SK-N-SH treated with all-trans-retinoic acid at 6 μM for 48 hours (cell line): ENCODE data around the gene NEK10.

Experiments
- ATAC-seq: fragments of 200-7000 bp; cut with Tn5 transposase; 3 replicates; pipeline ENCODE4 v1.9.1; 2020; ENCODE audit warnings: mild to moderate bottlenecking, moderate library complexity
- ARNTL ChIP-seq: fragments of 450-650 bp; formaldehyde crosslinking; IDR thresholded peaks from 2 replicates; pipeline ENCODE4 v1.5.0; 2020; ENCODE audit warnings: low read depth, mild to moderate bottlenecking, moderate library complexity, borderline replicate concordance
- CSDC2 ChIP-seq: fragments of 250-450 bp; sonication (Bioruptor Pico); IDR thresholded peaks from 2 replicates; pipeline ENCODE4 v1.5.0; 2020; ENCODE audit warnings: mild to moderate bottlenecking, moderate library complexity
- ESRRG ChIP-seq: fragments of 250-450 bp; sonication (Bioruptor Pico); IDR thresholded peaks from 2 replicates; pipeline ENCODE4 v1.6.1; 2021; ENCODE audit warnings: mild to moderate bottlenecking
- ISL1 ChIP-seq: fragments of 250-450 bp; sonication (Bioruptor Pico); IDR thresholded peaks from 2 replicates; pipeline ENCODE4 v2.1.2; 2022; ENCODE audit warnings: mild to moderate bottlenecking, moderate library complexity
- OSR1 ChIP-seq: fragments of 250-450 bp; sonication (Bioruptor Pico); IDR thresholded peaks from 2 replicates; pipeline ENCODE4 v1.8.0; 2022; ENCODE audit warnings: moderate library complexity, mild to moderate bottlenecking, inconsistent platforms
- PPARA ChIP-seq: fragments of 250-450 bp; sonication (Bioruptor Pico); IDR thresholded peaks from 2 replicates; pipeline ENCODE4 v1.5.0; 2020; ENCODE audit warnings: mild to moderate bottlenecking, borderline replicate concordance
- SNAI2 ChIP-seq: fragments of 250-450 bp; sonication (Bioruptor Pico); IDR thresholded peaks from 2 replicates; pipeline ENCODE4 v1.5.0; 2020; ENCODE audit warnings: mild to moderate bottlenecking, moderate library complexity
- TCF4 ChIP-seq: fragments of 250-450 bp; sonication (Bioruptor Pico); IDR thresholded peaks from 2 replicates; pipeline ENCODE4 v1.8.0; 2021; ENCODE audit warnings: mild to moderate bottlenecking, moderate library complexity, borderline replicate concordance
- TOX ChIP-seq: fragments of 250-450 bp; sonication (Bioruptor Pico); IDR thresholded peaks from 2 replicates; pipeline ENCODE4 v1.8.0; 2021; ENCODE audit warnings: mild to moderate bottlenecking, moderate library complexity, borderline replicate concordance
- ZC3H10 ChIP-seq: fragments of 250-450 bp; sonication (Bioruptor Pico); IDR thresholded peaks from 2 replicates; pipeline ENCODE4 v1.5.1; 2021; ENCODE audit warnings: mild to moderate bottlenecking, moderate library complexity
- ZFP3 ChIP-seq: fragments of 250-450 bp; sonication (Bioruptor Pico); IDR thresholded peaks from 2 replicates; pipeline ENCODE4 v1.5.0; 2020; ENCODE audit warnings: mild to moderate bottlenecking, moderate library complexity
- ZFP30 ChIP-seq: fragments of 450-650 bp; formaldehyde crosslinking; IDR thresholded peaks from 2 replicates; pipeline ENCODE4 v1.5.0; 2022; ENCODE audit warnings: mild to moderate bottlenecking, moderate library complexity
- ZNF565 ChIP-seq: fragments of 450-650 bp; formaldehyde crosslinking; conservative IDR thresholded peaks from 2 replicates; pipeline ENCODE4 v1.5.0; 2020; ENCODE audit warnings: low read depth, mild to moderate bottlenecking, moderate library complexity
- ZNF70 ChIP-seq: fragments of 450-650 bp; formaldehyde crosslinking; IDR thresholded peaks from 2 replicates; pipeline ENCODE4 v1.5.0; 2020; ENCODE audit warnings: mild to moderate bottlenecking, moderate library complexity
- ZNF8 ChIP-seq: fragments of 450-650 bp; formaldehyde crosslinking; IDR thresholded peaks from 2 replicates; pipeline ENCODE4 v1.5.0; 2020; ENCODE audit warnings: mild to moderate bottlenecking, moderate library complexity
- TF ChIP-seq, protein P1 (sequence below): fragments of 250-450 bp; sonication (Bioruptor Pico); IDR thresholded peaks from 2 replicates; pipeline ENCODE4 v1.5.1; 2020; ENCODE audit warnings: low read depth, mild to moderate bottlenecking, moderate library complexity
- TF ChIP-seq, protein P2 (sequence below): fragments of 250-450 bp; sonication (Bioruptor Pico); IDR thresholded peaks from 2 replicates; pipeline ENCODE4 v1.5.1; 2021; ENCODE audit warnings: mild to moderate bottlenecking, moderate library complexity
- TF ChIP-seq, protein P3 (sequence below): fragments of 250-450 bp; sonication (Bioruptor Pico); IDR thresholded peaks from 2 replicates; pipeline ENCODE4 v1.5.0; 2020; ENCODE audit warnings: mild to moderate bottlenecking, moderate library complexity
- TF ChIP-seq, protein P4 (sequence below): fragments of 250-450 bp; sonication (Bioruptor Pico); IDR thresholded peaks from 2 replicates; pipeline ENCODE4 v1.8.0; 2020; ENCODE audit warnings: mild to moderate bottlenecking, moderate library complexity, borderline replicate concordance
- TF ChIP-seq, protein P5 (sequence below): fragments of 250-450 bp; sonication (Bioruptor Pico); IDR thresholded peaks from 2 replicates; pipeline ENCODE4 v1.8.0; 2021; ENCODE audit warnings: low read depth, mild to moderate bottlenecking, moderate library complexity, borderline replicate concordance

Gene NEK10

DNA sequence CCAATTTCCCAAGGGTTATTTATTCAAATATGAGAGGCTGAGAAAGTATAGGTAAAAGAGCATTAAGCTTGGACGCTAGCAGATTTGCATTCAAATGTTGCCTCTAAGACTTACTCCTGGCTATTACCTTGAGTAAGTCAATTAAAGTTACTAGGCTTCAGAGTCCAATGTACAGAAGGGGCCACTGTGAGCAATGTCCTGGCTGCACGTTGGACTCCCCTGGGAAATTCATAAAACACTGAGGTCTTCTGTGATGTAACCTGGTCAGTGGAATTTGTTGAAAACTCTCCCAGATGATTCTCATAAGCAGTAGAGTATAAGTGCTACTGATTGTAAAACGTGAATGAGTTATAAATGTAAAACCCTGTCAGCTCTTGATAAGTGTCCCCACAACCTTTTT lies 295.3 kb downstream of the NEK10 start:
- no peak for ATAC-seq
- TF ChIP-seq ZNF565 (CRISPR knock-in tag) (no peak), ARNTL (no peak), ZNF70 (CRISPR knock-in tag) (no peak), SNAI2 (CRISPR knock-in tag) (no peak)
- TF ChIP-seq, protein P1, sequence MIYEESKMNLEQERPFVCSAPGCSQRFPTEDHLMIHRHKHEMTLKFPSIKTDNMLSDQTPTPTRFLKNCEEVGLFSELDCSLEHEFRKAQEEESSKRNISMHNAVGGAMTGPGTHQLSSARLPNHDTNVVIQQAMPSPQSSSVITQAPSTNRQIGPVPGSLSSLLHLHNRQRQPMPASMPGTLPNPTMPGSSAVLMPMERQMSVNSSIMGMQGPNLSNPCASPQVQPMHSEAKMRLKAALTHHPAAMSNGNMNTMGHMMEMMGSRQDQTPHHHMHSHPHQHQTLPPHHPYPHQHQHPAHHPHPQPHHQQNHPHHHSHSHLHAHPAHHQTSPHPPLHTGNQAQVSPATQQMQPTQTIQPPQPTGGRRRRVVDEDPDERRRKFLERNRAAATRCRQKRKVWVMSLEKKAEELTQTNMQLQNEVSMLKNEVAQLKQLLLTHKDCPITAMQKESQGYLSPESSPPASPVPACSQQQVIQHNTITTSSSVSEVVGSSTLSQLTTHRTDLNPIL (CRISPR knock-in tag) = no peak

DNA sequence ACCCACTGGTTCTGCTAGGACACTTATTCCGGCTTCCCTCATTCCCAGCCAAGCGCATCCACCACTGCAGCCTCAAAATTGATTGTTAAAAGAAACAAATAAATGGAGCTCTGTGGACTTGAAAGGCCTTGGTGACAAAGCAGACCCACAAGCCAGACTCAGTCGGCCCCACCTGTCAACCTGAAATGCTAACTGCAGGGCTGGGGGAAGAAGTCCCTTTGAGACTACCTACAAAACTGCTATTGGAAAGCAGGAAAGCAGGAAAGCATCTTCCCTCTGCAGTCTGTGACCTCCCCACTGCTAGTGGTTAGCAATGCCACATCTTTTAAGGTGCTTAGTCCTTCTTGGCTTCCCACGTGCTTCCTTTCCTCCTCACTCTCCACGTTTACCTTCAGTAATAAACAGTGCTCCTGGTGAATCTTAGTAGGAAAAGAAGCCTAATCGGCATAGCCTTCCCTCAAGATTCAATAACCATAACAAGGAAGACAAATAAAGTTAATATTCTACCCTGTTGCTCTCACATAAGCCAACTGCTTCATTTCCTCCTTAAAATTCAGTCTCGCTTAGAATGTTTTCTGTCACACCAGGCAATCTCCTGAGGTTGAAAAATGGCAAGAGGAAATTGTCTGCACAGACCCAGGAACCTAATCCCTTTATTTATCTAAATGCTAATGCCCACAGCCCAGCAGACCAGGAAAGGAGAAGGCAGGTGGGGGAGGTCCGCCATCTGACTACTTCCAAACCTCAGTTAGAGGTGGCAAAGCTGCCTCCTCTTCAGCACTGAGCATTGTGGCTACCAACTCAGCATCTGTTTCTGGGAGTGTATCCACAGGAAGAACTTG lies 296.2 kb downstream of the NEK10 start:
- TF ChIP-seq TCF4 (no peak), ZFP30 (CRISPR knock-in tag) (no peak), ZNF70 (CRISPR knock-in tag) (no peak), ARNTL (no peak), ZNF565 (CRISPR knock-in tag) (no peak), ISL1 (no peak), ESRRG (CRISPR knock-in tag) (no peak), OSR1 (CRISPR knock-in tag) (no peak)
- TF ChIP-seq, protein P2, sequence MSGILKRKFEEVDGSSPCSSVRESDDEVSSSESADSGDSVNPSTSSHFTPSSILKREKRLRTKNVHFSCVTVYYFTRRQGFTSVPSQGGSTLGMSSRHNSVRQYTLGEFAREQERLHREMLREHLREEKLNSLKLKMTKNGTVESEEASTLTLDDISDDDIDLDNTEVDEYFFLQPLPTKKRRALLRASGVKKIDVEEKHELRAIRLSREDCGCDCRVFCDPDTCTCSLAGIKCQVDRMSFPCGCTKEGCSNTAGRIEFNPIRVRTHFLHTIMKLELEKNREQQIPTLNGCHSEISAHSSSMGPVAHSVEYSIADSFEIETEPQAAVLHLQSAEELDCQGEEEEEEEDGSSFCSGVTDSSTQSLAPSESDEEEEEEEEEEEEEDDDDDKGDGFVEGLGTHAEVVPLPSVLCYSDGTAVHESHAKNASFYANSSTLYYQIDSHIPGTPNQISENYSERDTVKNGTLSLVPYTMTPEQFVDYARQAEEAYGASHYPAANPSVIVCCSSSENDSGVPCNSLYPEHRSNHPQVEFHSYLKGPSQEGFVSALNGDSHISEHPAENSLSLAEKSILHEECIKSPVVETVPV (CRISPR knock-in tag) = no peak

DNA sequence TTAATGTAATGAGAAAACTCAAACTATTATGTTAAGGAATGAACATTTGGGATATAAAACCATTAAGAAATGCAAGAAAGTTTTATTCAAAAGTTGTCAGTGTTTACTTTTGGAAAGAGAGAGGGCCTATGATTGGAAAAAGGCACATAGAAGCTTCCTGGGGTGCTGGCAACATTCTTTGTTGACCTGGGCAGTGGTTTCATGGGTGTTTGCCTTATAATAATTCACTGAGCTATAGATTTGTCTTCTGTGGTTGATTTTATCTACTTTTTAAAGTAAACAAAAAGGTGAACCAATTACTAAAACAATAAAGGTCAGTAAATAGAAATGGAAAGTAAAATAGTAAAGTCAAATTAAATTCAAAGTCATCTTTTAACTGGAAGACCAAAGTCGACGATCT lies 308.8 kb downstream of the NEK10 start:
- no peak for TF ChIP-seq TCF4
- no peak for TF ChIP-seq PPARA (CRISPR knock-in tag)
- no peak for TF ChIP-seq ARNTL
- TF ChIP-seq, protein P3, sequence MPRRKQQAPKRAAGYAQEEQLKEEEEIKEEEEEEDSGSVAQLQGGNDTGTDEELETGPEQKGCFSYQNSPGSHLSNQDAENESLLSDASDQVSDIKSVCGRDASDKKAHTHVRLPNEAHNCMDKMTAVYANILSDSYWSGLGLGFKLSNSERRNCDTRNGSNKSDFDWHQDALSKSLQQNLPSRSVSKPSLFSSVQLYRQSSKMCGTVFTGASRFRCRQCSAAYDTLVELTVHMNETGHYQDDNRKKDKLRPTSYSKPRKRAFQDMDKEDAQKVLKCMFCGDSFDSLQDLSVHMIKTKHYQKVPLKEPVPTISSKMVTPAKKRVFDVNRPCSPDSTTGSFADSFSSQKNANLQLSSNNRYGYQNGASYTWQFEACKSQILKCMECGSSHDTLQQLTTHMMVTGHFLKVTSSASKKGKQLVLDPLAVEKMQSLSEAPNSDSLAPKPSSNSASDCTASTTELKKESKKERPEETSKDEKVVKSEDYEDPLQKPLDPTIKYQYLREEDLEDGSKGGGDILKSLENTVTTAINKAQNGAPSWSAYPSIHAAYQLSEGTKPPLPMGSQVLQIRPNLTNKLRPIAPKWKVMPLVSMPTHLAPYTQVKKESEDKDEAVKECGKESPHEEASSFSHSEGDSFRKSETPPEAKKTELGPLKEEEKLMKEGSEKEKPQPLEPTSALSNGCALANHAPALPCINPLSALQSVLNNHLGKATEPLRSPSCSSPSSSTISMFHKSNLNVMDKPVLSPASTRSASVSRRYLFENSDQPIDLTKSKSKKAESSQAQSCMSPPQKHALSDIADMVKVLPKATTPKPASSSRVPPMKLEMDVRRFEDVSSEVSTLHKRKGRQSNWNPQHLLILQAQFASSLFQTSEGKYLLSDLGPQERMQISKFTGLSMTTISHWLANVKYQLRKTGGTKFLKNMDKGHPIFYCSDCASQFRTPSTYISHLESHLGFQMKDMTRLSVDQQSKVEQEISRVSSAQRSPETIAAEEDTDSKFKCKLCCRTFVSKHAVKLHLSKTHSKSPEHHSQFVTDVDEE (CRISPR knock-in tag) = no peak
- no peak for TF ChIP-seq ZNF8 (CRISPR knock-in tag)
- no peak for TF ChIP-seq ZFP30 (CRISPR knock-in tag)
- no peak for TF ChIP-seq ZNF565 (CRISPR knock-in tag)
- no peak for TF ChIP-seq ESRRG (CRISPR knock-in tag)
- TF ChIP-seq, protein P4, sequence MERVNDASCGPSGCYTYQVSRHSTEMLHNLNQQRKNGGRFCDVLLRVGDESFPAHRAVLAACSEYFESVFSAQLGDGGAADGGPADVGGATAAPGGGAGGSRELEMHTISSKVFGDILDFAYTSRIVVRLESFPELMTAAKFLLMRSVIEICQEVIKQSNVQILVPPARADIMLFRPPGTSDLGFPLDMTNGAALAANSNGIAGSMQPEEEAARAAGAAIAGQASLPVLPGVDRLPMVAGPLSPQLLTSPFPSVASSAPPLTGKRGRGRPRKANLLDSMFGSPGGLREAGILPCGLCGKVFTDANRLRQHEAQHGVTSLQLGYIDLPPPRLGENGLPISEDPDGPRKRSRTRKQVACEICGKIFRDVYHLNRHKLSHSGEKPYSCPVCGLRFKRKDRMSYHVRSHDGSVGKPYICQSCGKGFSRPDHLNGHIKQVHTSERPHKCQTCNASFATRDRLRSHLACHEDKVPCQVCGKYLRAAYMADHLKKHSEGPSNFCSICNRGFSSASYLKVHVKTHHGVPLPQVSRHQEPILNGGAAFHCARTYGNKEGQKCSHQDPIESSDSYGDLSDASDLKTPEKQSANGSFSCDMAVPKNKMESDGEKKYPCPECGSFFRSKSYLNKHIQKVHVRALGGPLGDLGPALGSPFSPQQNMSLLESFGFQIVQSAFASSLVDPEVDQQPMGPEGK = no peak
- TF ChIP-seq ZNF70 (CRISPR knock-in tag) = no peak
- TF ChIP-seq, protein P2 (CRISPR knock-in tag) = no peak
- no peak for TF ChIP-seq ZFP3
- no peak for TF ChIP-seq CSDC2 (CRISPR knock-in tag)
- TF ChIP-seq, protein P5, sequence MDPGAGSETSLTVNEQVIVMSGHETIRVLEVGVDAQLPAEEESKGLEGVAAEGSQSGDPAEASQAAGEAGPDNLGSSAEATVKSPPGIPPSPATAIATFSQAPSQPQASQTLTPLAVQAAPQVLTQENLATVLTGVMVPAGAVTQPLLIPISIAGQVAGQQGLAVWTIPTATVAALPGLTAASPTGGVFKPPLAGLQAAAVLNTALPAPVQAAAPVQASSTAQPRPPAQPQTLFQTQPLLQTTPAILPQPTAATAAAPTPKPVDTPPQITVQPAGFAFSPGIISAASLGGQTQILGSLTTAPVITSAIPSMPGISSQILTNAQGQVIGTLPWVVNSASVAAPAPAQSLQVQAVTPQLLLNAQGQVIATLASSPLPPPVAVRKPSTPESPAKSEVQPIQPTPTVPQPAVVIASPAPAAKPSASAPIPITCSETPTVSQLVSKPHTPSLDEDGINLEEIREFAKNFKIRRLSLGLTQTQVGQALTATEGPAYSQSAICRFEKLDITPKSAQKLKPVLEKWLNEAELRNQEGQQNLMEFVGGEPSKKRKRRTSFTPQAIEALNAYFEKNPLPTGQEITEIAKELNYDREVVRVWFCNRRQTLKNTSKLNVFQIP (CRISPR knock-in tag) = no peak
- no peak for TF ChIP-seq SNAI2 (CRISPR knock-in tag)
- TF ChIP-seq, protein P1 (CRISPR knock-in tag) = no peak
- no peak for TF ChIP-seq TOX (CRISPR knock-in tag)
- no peak for TF ChIP-seq ISL1
- no peak for TF ChIP-seq ZC3H10 (CRISPR knock-in tag)
- no peak for ATAC-seq

More for the DNA sequence above, 296.2 kb downstream of the NEK10 start:
- no peak for ATAC-seq
